Measurements from ENCODE around the gene MAMDC2. TPM values are rescaled to one million over a fixed set of nuclear protein-coding genes. Genes with fewer than 3 reads are reported as not detected.
A peak's percentile ranks its signal among the peaks of the same experiment; 100 is the strongest.

MAMDC2 gene, protein sequence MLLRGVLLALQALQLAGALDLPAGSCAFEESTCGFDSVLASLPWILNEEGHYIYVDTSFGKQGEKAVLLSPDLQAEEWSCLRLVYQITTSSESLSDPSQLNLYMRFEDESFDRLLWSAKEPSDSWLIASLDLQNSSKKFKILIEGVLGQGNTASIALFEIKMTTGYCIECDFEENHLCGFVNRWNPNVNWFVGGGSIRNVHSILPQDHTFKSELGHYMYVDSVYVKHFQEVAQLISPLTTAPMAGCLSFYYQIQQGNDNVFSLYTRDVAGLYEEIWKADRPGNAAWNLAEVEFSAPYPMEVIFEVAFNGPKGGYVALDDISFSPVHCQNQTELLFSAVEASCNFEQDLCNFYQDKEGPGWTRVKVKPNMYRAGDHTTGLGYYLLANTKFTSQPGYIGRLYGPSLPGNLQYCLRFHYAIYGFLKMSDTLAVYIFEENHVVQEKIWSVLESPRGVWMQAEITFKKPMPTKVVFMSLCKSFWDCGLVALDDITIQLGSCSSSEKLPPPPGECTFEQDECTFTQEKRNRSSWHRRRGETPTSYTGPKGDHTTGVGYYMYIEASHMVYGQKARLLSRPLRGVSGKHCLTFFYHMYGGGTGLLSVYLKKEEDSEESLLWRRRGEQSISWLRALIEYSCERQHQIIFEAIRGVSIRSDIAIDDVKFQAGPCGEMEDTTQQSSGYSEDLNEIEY
- 1.6 TPM in 2 replicates for total RNA-seq (2014; rRNA removed; shearing (Covaris generic))
- polyA plus RNA-seq (2015; cell fraction: cytosol; rRNA removed): 0.79 and 1.3 TPM in 2 replicates
- 0.09 and 0.68 TPM in 2 replicates for polyA plus RNA-seq (2015; cell fraction: nucleus; rRNA removed)

DNA sequence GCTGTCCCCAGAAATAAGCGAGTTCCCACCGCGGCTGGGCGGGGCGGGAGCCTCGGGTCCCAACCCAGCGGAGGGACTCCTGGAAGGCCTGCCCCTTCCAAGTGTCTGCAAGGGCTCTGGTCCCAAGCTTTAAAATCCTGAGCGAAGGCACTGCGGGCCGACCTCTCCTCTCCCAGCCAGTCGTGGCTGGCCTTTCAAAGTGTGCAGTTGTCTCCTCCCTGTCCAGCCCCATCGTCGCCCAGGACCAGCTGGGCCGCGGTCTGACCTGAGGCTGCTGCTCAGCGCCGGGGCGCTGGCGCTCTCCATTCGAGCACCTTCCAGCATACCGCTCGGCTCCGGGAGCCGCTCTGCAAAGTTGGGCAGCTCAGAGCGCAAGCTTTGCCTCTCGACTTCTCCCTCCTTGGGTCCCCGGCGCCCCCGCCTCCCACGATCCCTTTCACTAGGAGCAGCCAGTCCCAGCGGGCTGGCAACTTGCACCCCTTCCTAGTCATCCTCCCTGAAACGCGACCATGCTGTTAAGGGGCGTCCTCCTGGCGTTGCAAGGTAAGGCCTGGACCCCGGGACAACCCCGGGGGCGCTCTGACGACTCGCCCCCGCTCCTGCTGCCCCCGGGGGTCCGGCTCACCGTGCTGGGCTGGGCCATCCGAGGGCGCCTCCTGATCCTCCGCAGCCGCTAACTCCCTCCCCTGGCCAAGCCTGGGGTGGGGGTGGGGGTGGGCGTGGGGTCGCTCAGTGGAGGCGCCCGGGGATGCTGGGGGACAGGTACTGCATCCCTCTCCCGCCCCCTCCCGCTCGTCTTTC lies at the start of gene MAMDC2:
Gene MAMDC2 (plus strand): TSS at position 160 of the 801 bp plus-strand sequence. CDS start 350 bp downstream, at position 510.
- in situ Hi-C loops (cut with HindIII; ENCODE audit: low pct_unique_long_range_greater_than_20kb, low sequenced_read_pairs): no loop called here
- no peak for DNase-seq (ENCODE audit: low read depth, low spot score)

DNA sequence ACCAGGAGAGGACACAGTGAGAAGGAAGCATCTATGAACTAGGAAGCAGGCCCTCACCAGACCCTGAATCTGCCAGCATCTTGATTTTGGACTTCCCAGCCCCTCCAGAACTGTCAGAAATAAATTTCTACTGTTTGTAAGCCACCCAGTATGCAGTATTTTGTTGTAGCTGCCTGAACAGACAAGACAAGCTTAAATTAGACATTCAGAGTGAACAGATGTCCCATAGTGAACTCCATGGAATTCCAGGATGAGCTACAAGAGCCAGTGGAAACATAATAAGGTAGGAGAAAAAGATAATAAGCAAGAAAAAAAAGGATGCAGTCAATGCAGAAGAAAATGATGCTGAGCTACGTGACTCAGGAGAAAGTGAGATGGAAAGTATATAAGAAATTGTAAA lies 47.8 kb upstream of the MAMDC2 start:
- no peak for DNase-seq (ENCODE audit: low read depth, low spot score)

DNA sequence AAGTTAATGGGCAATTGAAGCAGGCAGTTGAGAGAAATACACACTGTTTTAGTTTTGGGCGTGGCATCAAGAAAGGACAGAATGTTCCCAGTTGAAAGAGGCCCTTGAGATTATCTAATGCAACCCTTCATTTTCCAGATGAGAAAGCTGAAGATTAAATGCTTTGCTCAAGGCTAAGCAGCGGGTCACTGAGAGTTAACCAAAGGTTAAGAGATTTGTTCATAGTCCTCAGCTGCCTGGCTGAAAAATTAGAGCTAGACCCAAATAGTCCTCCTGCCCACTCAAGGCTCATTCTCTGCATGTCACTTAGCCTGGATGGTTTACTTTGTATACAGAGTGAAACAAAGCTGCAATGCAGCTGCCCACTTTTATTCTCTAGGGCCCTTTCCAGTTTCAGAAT lies 46.7 kb upstream of the MAMDC2 start:
- in situ Hi-C loops (cut with HindIII; ENCODE audit: low pct_unique_long_range_greater_than_20kb, low sequenced_read_pairs): no loop called here
- DNase-seq (ENCODE audit: low read depth, low spot score): peak; percentile 31

More for the DNA sequence above, 47.8 kb upstream of the MAMDC2 start:
- in situ Hi-C loops (cut with HindIII; ENCODE audit: low pct_unique_long_range_greater_than_20kb, low sequenced_read_pairs): no loop called here

DNA sequence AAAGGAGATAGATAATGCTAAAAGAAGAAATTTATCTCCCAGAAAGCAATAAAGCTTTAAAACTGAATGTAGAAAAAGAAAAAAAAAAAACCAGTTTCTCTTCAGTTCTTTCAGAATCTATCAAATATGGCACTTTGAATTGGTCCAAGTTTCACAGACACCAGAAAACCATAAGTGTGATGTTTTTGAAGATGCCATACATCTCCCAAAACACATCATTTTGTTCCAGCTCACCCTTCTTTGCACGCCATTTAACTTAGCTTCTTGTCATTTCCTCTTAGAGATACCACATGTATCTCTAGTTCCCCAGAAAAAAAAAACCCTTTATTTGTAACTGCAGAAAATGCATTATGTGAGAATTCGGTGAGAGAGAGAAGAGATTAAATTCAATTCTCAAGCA lies 46.1 kb upstream of the MAMDC2 start:
- DNase-seq (ENCODE audit: low read depth, low spot score): no peak
- in situ Hi-C loops (cut with HindIII; ENCODE audit: low pct_unique_long_range_greater_than_20kb, low sequenced_read_pairs): no loop called here

DNA sequence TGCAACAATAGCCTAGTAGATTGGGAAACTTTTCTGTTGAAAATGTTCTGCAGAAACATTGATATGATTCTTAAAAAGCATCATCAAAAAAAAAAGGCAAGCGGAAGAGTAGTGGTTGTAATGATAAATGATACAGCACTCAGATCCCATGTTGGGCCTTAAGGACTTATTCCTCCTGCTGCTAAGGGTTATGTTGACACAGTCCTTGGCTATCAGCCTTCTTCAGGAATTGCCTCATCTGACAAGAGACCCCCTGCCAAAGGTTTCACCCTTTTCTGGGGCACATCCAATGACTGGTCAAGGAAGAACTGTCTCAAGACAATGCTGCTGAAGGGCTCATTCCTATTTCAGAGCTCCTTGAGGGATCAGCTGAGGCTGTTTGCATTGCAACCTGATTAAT lies 44.3 kb upstream of the MAMDC2 start:
- no peak for DNase-seq (ENCODE audit: low read depth, low spot score)
- in situ Hi-C loops (cut with HindIII; ENCODE audit: low pct_unique_long_range_greater_than_20kb, low sequenced_read_pairs): no loop called here

DNA sequence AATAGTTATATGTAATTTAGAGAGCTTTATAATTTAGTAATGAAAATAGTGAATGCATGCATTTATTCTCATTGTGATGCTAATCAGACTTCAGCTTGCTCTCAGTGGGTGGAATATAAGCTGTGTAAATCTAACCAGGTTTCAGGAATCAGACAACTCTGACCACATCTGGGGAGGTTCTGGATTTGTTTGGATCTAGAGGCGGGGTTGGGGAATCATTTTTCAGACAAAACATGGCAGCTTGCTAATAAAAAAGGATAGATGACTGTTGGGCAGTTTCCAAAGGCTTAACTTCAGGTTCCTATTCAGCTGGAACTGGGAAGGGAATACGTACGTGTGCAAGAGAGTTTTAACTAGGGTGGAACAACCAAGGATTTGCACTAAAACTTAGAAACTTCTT lies 43.2 kb upstream of the MAMDC2 start:
- in situ Hi-C loops (cut with HindIII; ENCODE audit: low pct_unique_long_range_greater_than_20kb, low sequenced_read_pairs): no loop called here
- no peak for DNase-seq (ENCODE audit: low read depth, low spot score)

DNA sequence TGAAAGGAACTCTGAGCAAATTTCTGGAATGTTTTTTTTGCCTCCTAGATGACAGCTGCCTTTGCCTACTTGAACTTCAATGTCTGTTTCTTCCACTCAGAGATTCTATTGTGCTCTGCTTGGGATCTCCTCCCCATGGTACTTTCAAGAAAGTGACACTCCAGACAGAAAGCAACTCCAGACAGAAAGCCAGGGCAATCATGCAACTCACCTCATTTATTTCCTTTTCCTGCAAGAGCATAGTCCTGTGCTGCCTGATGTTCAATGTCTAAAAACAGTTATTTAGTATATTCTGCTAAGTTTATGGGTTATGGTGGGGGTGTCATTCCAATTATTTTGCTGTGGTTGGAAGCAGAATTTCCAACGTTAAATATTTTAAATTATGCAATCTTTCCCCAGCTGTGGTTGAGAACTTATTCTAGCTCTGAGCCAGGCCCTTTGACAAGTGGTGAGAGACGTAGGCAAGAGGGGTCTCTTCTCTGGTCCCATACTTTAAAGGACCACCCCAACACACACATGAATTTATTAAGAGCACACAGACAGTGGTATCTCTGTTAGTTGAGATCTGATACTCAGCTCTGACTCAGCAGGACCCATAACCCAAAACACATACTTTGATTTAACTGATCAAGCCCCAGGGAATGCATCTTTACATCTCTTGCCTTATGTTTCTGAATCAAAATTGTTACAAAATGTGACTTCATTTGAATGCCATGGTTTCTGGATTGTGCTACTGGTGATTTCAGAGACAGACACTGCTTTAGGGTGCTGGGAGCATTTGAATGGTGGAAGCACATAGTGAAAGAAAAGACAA lies 39.5 kb upstream of the MAMDC2 start:
- no peak for DNase-seq (ENCODE audit: low read depth, low spot score)
- in situ Hi-C loops (cut with HindIII; ENCODE audit: low pct_unique_long_range_greater_than_20kb, low sequenced_read_pairs): no loop called here

DNA sequence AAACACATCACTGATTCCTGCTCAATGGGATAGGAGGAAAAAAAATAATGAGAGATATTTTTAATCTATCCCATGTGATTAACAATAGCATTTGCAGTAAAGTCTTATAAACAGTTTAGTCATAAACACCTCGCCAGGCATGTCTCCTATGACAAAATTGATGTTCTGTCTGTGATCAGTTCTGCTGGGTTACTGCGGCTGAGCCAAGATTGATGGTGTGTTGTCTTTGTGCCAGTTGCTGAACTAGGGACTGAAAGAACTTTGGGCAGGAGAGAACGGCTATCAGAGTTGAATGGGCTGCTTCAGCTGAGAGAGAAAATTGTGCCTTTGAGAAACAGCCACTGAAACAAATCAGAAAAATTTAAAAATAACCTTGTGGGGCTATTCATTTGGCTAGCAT lies 37.3 kb upstream of the MAMDC2 start:
- DNase-seq (ENCODE audit: low read depth, low spot score): no peak
- in situ Hi-C loops (cut with HindIII; ENCODE audit: low pct_unique_long_range_greater_than_20kb, low sequenced_read_pairs): no loop called here

DNA sequence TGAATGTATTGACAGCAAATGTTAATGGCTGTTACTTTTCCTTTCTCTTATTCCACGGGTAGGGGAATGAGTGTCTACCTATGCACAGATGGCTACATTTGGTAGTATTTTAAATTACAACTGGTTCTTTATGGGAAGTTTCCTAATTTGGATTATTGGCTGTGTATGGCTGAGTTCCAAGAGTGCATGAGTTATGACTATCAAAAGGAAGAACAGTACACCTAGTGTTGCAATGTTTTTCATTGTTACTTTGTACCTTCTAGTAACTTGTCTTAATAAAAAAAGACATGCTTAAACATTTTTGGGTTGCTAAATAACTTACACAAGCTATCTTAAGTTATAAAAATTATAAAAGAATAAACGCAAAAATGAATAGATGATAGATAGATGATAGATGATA lies 35.8 kb upstream of the MAMDC2 start:
- no peak for DNase-seq (ENCODE audit: low read depth, low spot score)
- in situ Hi-C loops (cut with HindIII; ENCODE audit: low pct_unique_long_range_greater_than_20kb, low sequenced_read_pairs): no loop called here

DNA sequence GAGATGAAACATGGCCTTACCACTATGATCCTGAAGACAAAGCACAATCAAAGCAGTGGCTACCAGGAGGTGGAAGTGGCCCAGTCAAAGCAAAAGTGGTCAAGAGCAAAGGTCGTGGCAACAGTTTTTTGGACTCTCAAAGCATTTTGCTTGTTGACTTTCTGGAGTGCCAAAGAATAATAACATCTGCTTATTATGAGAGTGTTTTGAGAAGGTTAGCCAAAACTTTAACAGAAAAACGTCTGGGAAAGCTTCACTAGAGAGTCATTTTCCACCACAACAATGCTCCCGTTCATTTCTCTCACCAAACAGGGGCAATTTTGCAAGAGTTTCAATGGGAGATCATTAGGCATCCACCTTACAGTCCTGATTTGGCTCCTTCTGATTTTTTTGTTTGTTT lies 33.6 kb upstream of the MAMDC2 start:
- no peak for DNase-seq (ENCODE audit: low read depth, low spot score)
- in situ Hi-C loops (cut with HindIII; ENCODE audit: low pct_unique_long_range_greater_than_20kb, low sequenced_read_pairs): no loop called here

DNA sequence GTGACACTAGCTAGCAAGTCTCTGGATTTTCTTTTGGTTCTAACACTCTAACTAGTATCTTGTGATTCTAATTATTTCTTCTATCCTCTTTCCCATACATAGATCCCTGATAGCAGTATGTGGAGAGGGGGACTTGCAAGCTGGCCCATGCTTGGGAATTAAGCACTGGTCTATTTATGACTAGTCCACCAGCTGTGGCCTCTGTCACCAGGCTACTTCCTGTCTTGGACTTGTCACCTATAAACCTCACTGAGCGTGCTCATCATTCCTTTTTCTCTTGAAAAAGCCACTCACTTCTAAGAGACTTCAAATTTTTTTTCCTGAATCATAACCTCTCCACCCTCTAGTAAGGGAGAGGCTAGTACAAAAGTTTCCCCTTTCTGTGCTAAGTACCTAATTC lies 32.3 kb upstream of the MAMDC2 start:
- no peak for DNase-seq (ENCODE audit: low read depth, low spot score)

DNA sequence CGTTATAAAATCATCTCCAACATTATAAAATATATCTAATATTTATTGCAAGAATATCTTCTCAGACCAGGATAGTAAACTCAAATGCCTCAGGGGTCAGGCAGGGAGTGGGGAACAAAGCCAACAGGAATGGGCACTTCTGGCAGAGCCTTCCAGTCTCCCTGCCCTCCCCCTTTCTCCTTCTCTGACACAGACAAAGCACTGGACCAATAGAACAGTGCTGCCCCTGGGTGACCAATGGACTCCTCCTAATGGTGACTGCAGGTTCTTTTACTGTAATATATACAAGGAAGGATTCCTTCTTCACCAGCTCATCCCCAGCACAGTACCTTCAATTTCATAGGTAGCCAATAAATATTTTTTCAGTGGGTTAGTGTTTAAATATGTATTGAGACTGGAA lies 31.1 kb upstream of the MAMDC2 start:
- peak; percentile 45 for DNase-seq (ENCODE audit: low read depth, low spot score)
- in situ Hi-C loops (cut with HindIII; ENCODE audit: low pct_unique_long_range_greater_than_20kb, low sequenced_read_pairs): no loop called here

More for the DNA sequence above, 32.3 kb upstream of the MAMDC2 start:
- in situ Hi-C loops (cut with HindIII; ENCODE audit: low pct_unique_long_range_greater_than_20kb, low sequenced_read_pairs): no loop called here

DNA sequence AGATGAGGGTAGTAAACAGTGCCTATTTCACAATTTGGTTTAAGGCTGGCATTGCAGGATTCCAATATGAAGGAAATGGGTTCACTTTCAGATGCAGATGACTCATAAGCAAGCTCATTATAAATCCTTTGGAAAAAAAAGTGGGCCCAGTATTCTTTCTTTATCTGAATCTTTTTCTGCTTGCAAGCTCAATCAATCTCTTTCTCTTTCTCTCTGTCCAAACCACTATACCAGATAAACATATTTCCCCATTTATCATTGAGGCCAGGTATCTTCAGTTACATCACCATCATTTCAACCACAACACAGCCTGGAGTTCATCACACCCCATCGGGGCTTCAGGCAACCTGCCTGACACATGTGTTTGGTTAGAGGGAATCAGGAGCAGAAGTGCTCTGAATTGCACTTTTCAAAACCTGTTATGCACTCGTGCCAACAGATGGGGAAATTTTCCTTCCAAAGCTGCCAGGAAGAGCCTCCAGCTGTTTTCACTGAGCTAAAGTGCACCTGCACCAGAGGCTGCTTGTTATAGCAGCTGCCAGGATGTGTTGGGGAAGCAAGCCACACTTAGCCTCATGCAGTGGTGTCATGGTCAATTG lies 30.0 kb upstream of the MAMDC2 start:
- peak; percentile 8 for DNase-seq (ENCODE audit: low read depth, low spot score)
- in situ Hi-C loops (cut with HindIII; ENCODE audit: low pct_unique_long_range_greater_than_20kb, low sequenced_read_pairs): no loop called here

DNA sequence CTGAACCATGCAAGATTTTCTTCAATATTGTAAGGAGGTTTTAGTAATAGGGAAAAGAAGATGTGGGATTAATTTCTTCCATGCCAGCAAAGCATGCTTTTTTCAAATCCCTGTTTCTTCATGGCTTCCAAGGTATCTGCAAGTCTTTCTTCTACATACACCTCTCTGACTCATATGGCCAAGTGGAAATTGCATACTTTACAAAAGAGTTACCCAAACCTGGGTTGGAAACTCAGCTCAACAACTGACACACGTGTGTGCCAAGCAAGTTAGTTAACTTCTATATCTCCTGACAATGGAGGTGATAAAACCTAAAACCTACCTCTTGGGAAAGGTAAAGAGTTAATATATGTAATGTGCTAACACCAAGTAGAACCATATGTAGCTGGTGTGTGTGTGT lies 28.5 kb upstream of the MAMDC2 start:
- no peak for DNase-seq (ENCODE audit: low read depth, low spot score)

DNA sequence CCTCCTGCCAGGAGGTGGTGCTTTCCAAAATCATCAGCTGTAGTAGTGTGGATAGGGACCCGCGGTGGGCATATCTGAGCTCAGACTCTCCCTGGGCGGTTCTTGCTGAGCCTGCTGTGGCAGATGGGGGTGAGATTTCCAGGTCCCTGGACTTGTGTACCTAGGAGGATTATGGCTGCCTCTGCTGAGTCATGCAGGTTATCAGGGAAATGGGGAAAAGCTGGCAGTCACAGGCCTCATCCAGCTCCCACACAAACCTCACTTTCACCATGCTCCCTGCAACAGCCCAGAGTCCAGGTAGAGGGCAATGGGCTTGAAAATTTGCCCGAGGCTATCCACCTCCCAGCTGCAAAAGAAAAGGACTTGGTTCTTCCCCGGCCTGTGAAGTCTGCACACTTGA lies 23.4 kb upstream of the MAMDC2 start:
- DNase-seq (ENCODE audit: low read depth, low spot score): no peak
- in situ Hi-C loops (cut with HindIII; ENCODE audit: low pct_unique_long_range_greater_than_20kb, low sequenced_read_pairs): no loop called here

More for the DNA sequence above, 28.5 kb upstream of the MAMDC2 start:
- in situ Hi-C loops (cut with HindIII; ENCODE audit: low pct_unique_long_range_greater_than_20kb, low sequenced_read_pairs): no loop called here

DNA sequence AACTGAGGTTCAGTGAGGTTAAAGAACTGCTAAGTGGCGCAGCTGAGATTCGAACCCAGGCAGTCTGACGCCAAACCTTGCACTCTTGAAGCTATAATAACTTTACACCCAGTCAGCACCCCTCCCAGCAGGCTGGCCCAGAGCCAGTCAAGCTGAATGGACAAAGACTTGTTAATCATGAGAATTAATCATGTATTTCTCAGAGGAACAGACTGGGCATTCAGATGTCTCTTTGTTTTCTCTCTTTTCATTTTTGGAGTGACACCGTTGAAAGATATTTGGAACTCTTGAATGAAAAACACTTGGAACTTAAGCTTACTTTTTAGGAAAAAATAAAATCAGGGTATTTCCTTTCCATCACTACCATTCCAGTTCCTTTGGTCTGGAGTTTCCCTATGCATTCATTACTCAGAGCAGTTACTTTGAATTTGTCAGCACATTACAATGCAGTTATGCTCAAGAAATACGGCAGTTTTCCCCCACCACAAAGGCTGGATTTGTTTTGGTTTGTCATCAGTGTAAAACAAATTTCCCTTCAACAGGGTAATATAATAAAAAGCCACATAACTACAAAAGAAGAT lies 22.6 kb upstream of the MAMDC2 start:
- in situ Hi-C loops (cut with HindIII; ENCODE audit: low pct_unique_long_range_greater_than_20kb, low sequenced_read_pairs): no loop called here
- DNase-seq (ENCODE audit: low read depth, low spot score): peak; percentile 87

DNA sequence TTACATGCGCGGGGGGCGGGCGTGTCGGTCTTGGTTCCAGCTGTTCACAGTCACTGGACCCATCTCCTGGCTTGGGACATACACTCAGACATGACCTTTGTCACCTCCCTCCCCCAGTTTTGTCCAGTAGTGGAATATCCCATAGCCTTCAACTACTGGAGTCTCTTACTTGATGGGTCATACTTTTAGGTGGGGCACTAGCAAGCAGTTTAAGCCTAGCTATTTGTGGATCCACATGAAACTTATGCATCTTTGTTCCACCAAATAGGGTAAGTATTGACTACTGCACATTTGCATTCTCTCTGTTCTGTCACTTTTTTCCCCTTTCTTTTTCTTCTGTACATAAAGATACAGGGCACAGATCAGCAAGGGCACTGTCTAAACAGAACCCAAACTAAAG lies 15.4 kb upstream of the MAMDC2 start:
- in situ Hi-C loops (cut with HindIII; ENCODE audit: low pct_unique_long_range_greater_than_20kb, low sequenced_read_pairs): no loop called here
- DNase-seq (ENCODE audit: low read depth, low spot score): no peak
